Measurements from ENCODE around the gene INPP5A.
"Not testable (repeated sequence)": the region's sequence is repeated elsewhere in the genome, so short reads cannot be mapped to it uniquely, and the experiment has no call there.

The INPP5A gene

GRCh38 chr10:132700156-132701098, 162.8 kb downstream of the INPP5A start:
- Histone ChIP-seq H3K36me3 (ENCODE audit: control insufficient read depth, insufficient read depth, low read length) (peaks cover 9% of the 10 kb centered on the region), H3K27ac (ENCODE audit: low read depth, low read length) (peak overlapping the region; percentile 51), H3K27me3 (ENCODE audit: control insufficient read depth, insufficient read depth, low read length) (no peaks in the 10 kb centered on the region), H3K9ac (ENCODE audit: low read length) (no peak overlapping the region), H3K4me1 (ENCODE audit: control insufficient read depth, insufficient read depth, low read length) (peaks cover 9% of the 10 kb centered on the region), H3K4me3 (ENCODE audit: low read length) (no peak overlapping the region)

- peak overlapping the region; percentile 36 for H3K27ac ChIP-seq (ENCODE audit: low read depth, low read length)
- H3K36me3 ChIP-seq (ENCODE audit: control insufficient read depth, insufficient read depth, low read length), result peaks cover 9% of the 10 kb centered on the region
These were observed 163.7 kb downstream of the INPP5A start for GRCh38 chr10:132701099-132701845.

DNA sequence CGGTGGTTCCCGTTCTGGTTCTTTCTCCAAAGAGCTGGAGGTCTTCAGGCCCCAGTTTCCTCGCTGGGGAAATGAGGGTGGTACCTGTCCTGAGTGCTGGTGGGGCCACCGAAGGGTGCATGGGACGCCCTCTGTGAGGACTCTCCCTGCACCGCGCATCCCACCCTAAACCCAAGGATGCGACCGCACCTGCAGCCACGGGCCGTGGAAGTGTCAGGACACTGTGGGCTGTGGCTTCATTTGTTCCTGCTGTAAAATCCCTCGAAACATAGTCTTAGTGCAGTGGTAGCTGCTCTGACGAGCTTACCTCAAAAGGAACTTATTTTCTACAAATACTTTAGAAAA, 164.2 kb downstream of the INPP5A start:
- H3K4me1 ChIP-seq (ENCODE audit: control insufficient read depth, insufficient read depth, low read length), result peaks cover 9% of the 10 kb centered on the region
- H3K27me3 ChIP-seq (ENCODE audit: control insufficient read depth, insufficient read depth, low read length), result no peaks in the 10 kb centered on the region
- H3K36me3 ChIP-seq (ENCODE audit: control insufficient read depth, insufficient read depth, low read length), result peaks cover 9% of the 10 kb centered on the region
- H3K4me3 ChIP-seq (ENCODE audit: low read length), result no peak overlapping the region
- H3K9ac ChIP-seq (ENCODE audit: low read length), result no peak overlapping the region
- no peak overlapping the region for H3K27ac ChIP-seq (ENCODE audit: low read depth, low read length)

More at GRCh38 chr10:132701099-132701845, 163.7 kb downstream of the INPP5A start:
- no peak overlapping the region for H3K9ac ChIP-seq (ENCODE audit: low read length)
- no peaks in the 10 kb centered on the region for H3K27me3 ChIP-seq (ENCODE audit: control insufficient read depth, insufficient read depth, low read length)
- H3K4me3 ChIP-seq (ENCODE audit: low read length), result no peak overlapping the region
- H3K4me1 ChIP-seq (ENCODE audit: control insufficient read depth, insufficient read depth, low read length), result peaks cover 9% of the 10 kb centered on the region

DNA sequence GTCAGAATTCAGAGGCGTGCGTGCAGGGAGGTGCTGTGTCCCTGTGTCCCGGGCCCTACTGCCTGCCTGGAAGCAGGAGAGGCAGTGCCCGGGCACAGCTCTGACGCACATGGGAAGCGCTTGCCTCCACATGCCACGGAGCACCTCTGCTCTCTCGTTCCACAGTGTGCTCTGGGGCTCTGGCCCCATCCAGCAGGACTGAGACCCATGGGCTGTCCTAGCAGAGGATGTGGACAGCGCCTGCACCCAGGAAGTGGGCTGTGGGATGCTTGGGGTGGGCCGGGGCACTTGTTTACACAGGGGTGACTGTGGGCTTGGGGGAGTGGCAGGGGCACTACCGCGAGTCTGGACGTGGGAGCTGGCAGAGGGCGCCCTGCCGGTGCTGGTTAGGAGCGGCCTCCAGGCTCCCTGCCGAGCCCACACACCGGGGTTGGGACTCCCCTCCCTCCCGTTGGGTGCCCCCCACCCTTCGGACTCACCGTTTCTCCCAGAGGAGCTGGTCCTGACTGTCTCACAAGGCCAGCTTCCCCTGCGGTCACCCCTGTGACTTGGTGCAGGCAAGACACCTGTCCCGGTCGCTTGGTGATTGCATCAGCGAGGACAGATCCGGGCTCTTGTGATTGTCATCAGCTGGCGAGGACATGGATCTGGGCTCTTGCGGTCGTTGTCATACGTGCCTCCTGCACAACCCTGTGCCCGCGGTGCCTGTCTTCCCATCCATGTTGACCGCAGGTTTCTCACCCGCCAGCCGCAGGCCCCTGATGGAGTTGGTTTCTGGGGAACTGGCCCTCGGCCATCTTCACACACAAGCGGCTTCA, 165.2 kb downstream of the INPP5A start:
- Histone ChIP-seq H3K4me1 (ENCODE audit: control insufficient read depth, insufficient read depth, low read length) (peaks cover 9% of the 10 kb centered on the region), H3K9ac (ENCODE audit: low read length) (no peak overlapping the region), H3K27ac (ENCODE audit: low read depth, low read length) (no peak overlapping the region), H3K27me3 (ENCODE audit: control insufficient read depth, insufficient read depth, low read length) (no peaks in the 10 kb centered on the region), H3K36me3 (ENCODE audit: control insufficient read depth, insufficient read depth, low read length) (peaks cover 9% of the 10 kb centered on the region), H3K4me3 (ENCODE audit: low read length) (no peak overlapping the region)

DNA sequence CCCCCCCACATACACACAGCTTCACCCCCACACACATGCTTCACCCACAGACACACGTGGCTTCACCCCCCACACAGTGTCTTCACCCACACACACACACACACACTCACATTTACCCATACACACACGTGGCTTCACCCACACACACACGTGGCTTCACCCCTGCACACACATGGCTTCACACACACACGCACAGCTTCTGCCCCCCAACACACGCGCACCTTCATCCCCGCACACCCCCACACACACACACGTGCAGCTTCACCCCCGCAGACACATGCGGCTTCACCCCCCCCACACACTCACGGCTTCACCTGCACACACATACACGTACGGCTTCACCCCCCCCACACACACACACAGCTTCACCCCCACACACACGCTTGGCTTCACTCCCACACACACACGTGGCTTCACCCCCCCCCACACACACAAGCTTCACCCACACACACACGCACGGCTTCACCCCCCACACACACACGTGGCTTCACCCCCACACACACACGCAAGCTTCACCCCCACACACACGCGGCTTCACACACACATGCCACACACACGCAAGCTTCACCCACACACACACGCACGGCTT, 165.9 kb downstream of the INPP5A start:
- Histone ChIP-seq H3K36me3 (ENCODE audit: control insufficient read depth, insufficient read depth, low read length) (peaks cover 8% of the 10 kb centered on the region), H3K27ac (ENCODE audit: low read depth, low read length) (no peak overlapping the region)

GRCh38 chr10:132704008-132704814, 166.6 kb downstream of the INPP5A start:
- H3K9ac ChIP-seq (ENCODE audit: low read length), result no peak overlapping the region
- no peak overlapping the region for H3K4me3 ChIP-seq (ENCODE audit: low read length)
- no peaks in the 10 kb centered on the region for H3K27me3 ChIP-seq (ENCODE audit: control insufficient read depth, insufficient read depth, low read length)
- H3K36me3 ChIP-seq (ENCODE audit: control insufficient read depth, insufficient read depth, low read length), result peaks cover 6% of the 10 kb centered on the region
- no peak overlapping the region for H3K27ac ChIP-seq (ENCODE audit: low read depth, low read length)
- H3K4me1 ChIP-seq (ENCODE audit: control insufficient read depth, insufficient read depth, low read length), result peaks cover 9% of the 10 kb centered on the region

More for the DNA sequence above, 165.9 kb downstream of the INPP5A start:
- Histone ChIP-seq H3K27me3 (ENCODE audit: control insufficient read depth, insufficient read depth, low read length) (no peaks in the 10 kb centered on the region), H3K4me1 (ENCODE audit: control insufficient read depth, insufficient read depth, low read length) (peaks cover 9% of the 10 kb centered on the region), H3K4me3 (ENCODE audit: low read length) (no peak overlapping the region), H3K9ac (ENCODE audit: low read length) (no peak overlapping the region)

DNA sequence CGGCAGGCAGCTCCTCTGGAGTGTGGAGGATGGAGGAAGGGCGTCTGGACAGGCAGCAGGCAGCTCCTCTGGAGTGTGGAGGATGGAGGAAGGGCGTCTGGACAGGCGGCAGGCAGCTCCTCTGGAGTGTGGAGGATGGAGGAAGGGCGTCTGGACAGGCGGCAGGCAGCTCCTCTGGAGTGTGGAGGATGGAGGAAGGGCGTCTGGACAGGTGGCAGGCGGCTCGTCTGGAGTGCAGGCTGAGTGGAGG, 167.2 kb downstream of the INPP5A start:
- H3K36me3 ChIP-seq (ENCODE audit: control insufficient read depth, insufficient read depth, low read length); H3K9ac ChIP-seq (ENCODE audit: low read length); H3K4me1 ChIP-seq (ENCODE audit: control insufficient read depth, insufficient read depth, low read length); H3K27ac ChIP-seq (ENCODE audit: low read depth, low read length); H3K27me3 ChIP-seq (ENCODE audit: control insufficient read depth, insufficient read depth, low read length); H3K4me3 ChIP-seq (ENCODE audit: low read length): not testable (repeated sequence)

- H3K36me3 ChIP-seq (ENCODE audit: control insufficient read depth, insufficient read depth, low read length), result peaks cover 6% of the 10 kb centered on the region
- peaks cover 4% of the 10 kb centered on the region for H3K4me1 ChIP-seq (ENCODE audit: control insufficient read depth, insufficient read depth, low read length)
- no peak overlapping the region for H3K4me3 ChIP-seq (ENCODE audit: low read length)
- H3K27ac ChIP-seq (ENCODE audit: low read depth, low read length), result no peak overlapping the region
- no peak overlapping the region for H3K9ac ChIP-seq (ENCODE audit: low read length)
- H3K27me3 ChIP-seq (ENCODE audit: control insufficient read depth, insufficient read depth, low read length), result no peaks in the 10 kb centered on the region
These were observed 167.6 kb downstream of the INPP5A start for GRCh38 chr10:132705173-132705572.

DNA sequence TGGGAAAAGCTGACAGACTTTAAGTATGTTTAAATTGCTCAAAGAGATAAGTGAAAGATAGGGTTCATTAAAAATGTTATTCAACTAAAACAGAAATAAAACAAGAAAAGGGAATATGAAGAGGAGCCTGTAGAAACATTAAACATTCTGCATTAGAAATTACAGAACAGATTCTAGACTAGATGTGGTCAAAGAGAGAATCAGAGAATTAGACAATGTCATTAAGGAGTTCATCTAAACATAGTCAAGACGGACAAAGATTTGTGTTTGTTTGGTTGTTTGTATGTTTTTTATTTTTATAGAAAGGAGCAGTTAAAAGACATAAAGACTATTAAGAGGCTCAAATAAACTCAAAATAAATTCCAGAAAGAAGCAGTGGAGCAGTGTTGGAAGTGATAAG, 168.4 kb downstream of the INPP5A start:
- peaks cover 10% of the 10 kb centered on the region for H3K36me3 ChIP-seq (ENCODE audit: control insufficient read depth, insufficient read depth, low read length)
- H3K27me3 ChIP-seq (ENCODE audit: control insufficient read depth, insufficient read depth, low read length), result no peaks in the 10 kb centered on the region
- no peak overlapping the region for H3K27ac ChIP-seq (ENCODE audit: low read depth, low read length)
- no peak overlapping the region for H3K9ac ChIP-seq (ENCODE audit: low read length)
- peaks cover 3% of the 10 kb centered on the region for H3K4me1 ChIP-seq (ENCODE audit: control insufficient read depth, insufficient read depth, low read length)
- no peak overlapping the region for H3K4me3 ChIP-seq (ENCODE audit: low read length)

- Histone ChIP-seq H3K27me3 (ENCODE audit: control insufficient read depth, insufficient read depth, low read length) (no peaks in the 10 kb centered on the region), H3K4me1 (ENCODE audit: control insufficient read depth, insufficient read depth, low read length) (no peaks in the 10 kb centered on the region), H3K27ac (ENCODE audit: low read depth, low read length) (no peak overlapping the region), H3K9ac (ENCODE audit: low read length) (no peak overlapping the region), H3K4me3 (ENCODE audit: low read length) (no peak overlapping the region), H3K36me3 (ENCODE audit: control insufficient read depth, insufficient read depth, low read length) (peaks cover 10% of the 10 kb centered on the region)
These were observed 169.1 kb downstream of the INPP5A start for GRCh38 chr10:132706701-132707100.

GRCh38 chr10:132707121-132707775, 169.7 kb downstream of the INPP5A start:
- Histone ChIP-seq H3K27me3 (ENCODE audit: control insufficient read depth, insufficient read depth, low read length) (no peaks in the 10 kb centered on the region), H3K27ac (ENCODE audit: low read depth, low read length) (no peak overlapping the region), H3K4me1 (ENCODE audit: control insufficient read depth, insufficient read depth, low read length) (no peaks in the 10 kb centered on the region), H3K9ac (ENCODE audit: low read length) (no peak overlapping the region), H3K4me3 (ENCODE audit: low read length) (no peak overlapping the region), H3K36me3 (ENCODE audit: control insufficient read depth, insufficient read depth, low read length) (peaks cover 13% of the 10 kb centered on the region)

Data from rectal smooth muscle tissue (tissue), 1 donor.